ENCODE results near the gene SKOR1.
A peak's percentile ranks its signal among the peaks of the same experiment; 100 is the strongest.

The SKOR1 gene

GRCh38 chr15:67832897-67833709 is 7.8 kb downstream of the SKOR1 start:
- no peak for DNase-seq (ENCODE audit: low spot score)

GRCh38 chr15:67833710-67834511 is 8.6 kb downstream of the SKOR1 start:
- peak; percentile 84 for DNase-seq (ENCODE audit: low spot score)

GRCh38 chr15:67834581-67835296 is 9.4 kb downstream of the SKOR1 start:
- no peak for DNase-seq (ENCODE audit: low spot score)

- no peak for DNase-seq (ENCODE audit: low spot score)
Measured at GRCh38 chr15:67835297-67836133, 10.2 kb downstream of the SKOR1 start.

- no peak for DNase-seq (ENCODE audit: low spot score)
Measured at GRCh38 chr15:67836134-67836455, 10.8 kb downstream of the SKOR1 start.

GRCh38 chr15:67836477-67836876 is 11.2 kb downstream of the SKOR1 start:
- no peak for DNase-seq (ENCODE audit: low spot score)

GRCh38 chr15:67836955-67837354 is 11.6 kb downstream of the SKOR1 start:
- no peak for DNase-seq (ENCODE audit: low spot score)

GRCh38 chr15:67838789-67839332 is 13.6 kb downstream of the SKOR1 start:
- DNase-seq (ENCODE audit: low spot score), result no peak

- DNase-seq (ENCODE audit: low spot score), result no peak
Measured at GRCh38 chr15:67839499-67839928, 14.2 kb downstream of the SKOR1 start.

GRCh38 chr15:67839929-67840748 is 14.8 kb downstream of the SKOR1 start, which contains the start of gene RNU6-1:
Gene RNU6-1, minus strand, starts transcription at chr15:67840045.
- DNase-seq (ENCODE audit: low spot score), result peak; percentile 92

- no peak for DNase-seq (ENCODE audit: low spot score)
Measured at GRCh38 chr15:67840749-67841512, 15.6 kb downstream of the SKOR1 start.

GRCh38 chr15:67841513-67841762 is 16.1 kb downstream of the SKOR1 start:
- DNase-seq (ENCODE audit: low spot score), result no peak

- DNase-seq (ENCODE audit: low spot score), result no peak
Measured at GRCh38 chr15:67843092-67843501, 17.8 kb downstream of the SKOR1 start.

GRCh38 chr15:67843571-67844387 is 18.5 kb downstream of the SKOR1 start:
- peak; percentile 90 for DNase-seq (ENCODE audit: low spot score)

- no peak for DNase-seq (ENCODE audit: low spot score)
Measured at GRCh38 chr15:67845974-67846373, 20.7 kb downstream of the SKOR1 start.

GRCh38 chr15:67849538-67849937 is 24.2 kb downstream of the SKOR1 start:
- no peak for DNase-seq (ENCODE audit: low spot score)

GRCh38 chr15:67850336-67850735 is 25.0 kb downstream of the SKOR1 start:
- DNase-seq (ENCODE audit: low spot score), result no peak

- no peak for DNase-seq (ENCODE audit: low spot score)
Measured at GRCh38 chr15:67850994-67851571, 25.8 kb downstream of the SKOR1 start.

GRCh38 chr15:67852418-67852817 is 27.1 kb downstream of the SKOR1 start:
- no peak for DNase-seq (ENCODE audit: low spot score)

Data from ecto neural progenitor cell (in vitro differentiated cells).